Hepatocyte (in vitro differentiated cells): ENCODE data around the gene CLINT1.

ENCODE experiments used
- CTCF ChIP-seq: fragments of 200-600 bp; sonication (generic); IDR thresholded peaks from 2 replicates; pipeline ENCODE4 v1.5.1; 2016; ENCODE audit warnings: antibody characterized with exemption, mild to moderate bottlenecking; ENCODE audit not compliant: poor library complexity
- EZH2 ChIP-seq: fragments of 200-600 bp; sonication (generic); IDR thresholded peaks from 2 replicates; pipeline ENCODE4 v1.6.1; 2016; ENCODE audit warnings: antibody characterized with exemption, mild to moderate bottlenecking, borderline replicate concordance
- EZH2phosphoT487 ChIP-seq: fragments of 200-600 bp; sonication (generic); IDR thresholded peaks from one replicate; pipeline ENCODE4 v1.6.1; 2018; ENCODE audit warnings: antibody characterized with exemption, mild to moderate bottlenecking, low read depth, moderate library complexity; ENCODE audit not compliant: unreplicated experiment, severe bottlenecking

- no peak for TF ChIP-seq CTCF
- no peak for TF ChIP-seq EZH2phosphoT487
- TF ChIP-seq EZH2: no peak
These were observed 117.8 kb downstream of the CLINT1 start for GRCh38 chr5:157741131-157741530.
